Gastroesophageal sphincter (tissue), 3 donors: ENCODE results near the gene ORM2.

Experiments
- CTCF ChIP-seq, 4 experiments: fragments of 200-600 bp in 2 of 4; fragments of 450-650 bp in 2 of 4; sonication (generic) in 1 of 4; IDR thresholded peaks; one replicate each; pipeline ENCODE4 v1.5.1; 2017 to 2019; ENCODE audit warnings: antibody characterized with exemption in 4 of 4, mild to moderate bottlenecking in 2 of 4, moderate library complexity in 2 of 4
- POLR2A ChIP-seq, 2 donors: fragments of 450-650 bp; IDR thresholded peaks; one replicate each; pipeline ENCODE4 v1.6.1; 2017; ENCODE audit warnings: antibody characterized with exemption in 2 of 2, mild to moderate bottlenecking in 2 of 2, moderate library complexity in 1 of 2
- POLR2AphosphoS5 ChIP-seq: sonication (generic); formaldehyde crosslinking; IDR thresholded peaks from one replicate; pipeline ENCODE4 v1.6.1; 2017; ENCODE audit warnings: antibody characterized with exemption

GRCh38 chr9:114281473-114282103, 48.1 kb upstream of the ORM2 start:
- TF ChIP-seq CTCF (IDR thresholded peaks at IDR 0.05) (no peak), POLR2A (IDR thresholded peaks at IDR 0.05) (no peak), POLR2AphosphoS5 (no peak)
